ENCODE data around the gene MPG. TPM values are rescaled to one million over a fixed set of nuclear protein-coding genes. Genes with fewer than 3 reads are reported as not detected.

Gene MPG
- total RNA-seq, 1 experiment from 2014 or later: 32.6 TPM

- RAD21 ChIA-PET (ENCODE audit: low non-redundant PET in 1 of 2, low total read pairs in 2 of 2, uncharacterized antibody in 2 of 2, unreplicated experiment in 2 of 2): interaction anchor here in 1 of 2 experiments (0.8 kb wide), 1 partner anchor 30 kb away, joined by 3 read pairs; no protein-coding TSS in a partner anchor
- Histone ChIP-seq H3K9me2 (ENCODE audit: insufficient read depth) (no peaks in the 10 kb centered on the region), H3K4me2 (ENCODE audit: low read length) (no peak overlapping the region), H3K9me3 (ENCODE audit: control insufficient read depth in 1 of 2, insufficient read depth in 1 of 2, low read depth in 1 of 2, low read length in 2 of 2) (no peaks in the 10 kb centered on the region), H3K27ac (ENCODE audit: low read depth, low read length) (no peak overlapping the region), H3K27me3 (ENCODE audit: insufficient read depth, low read length) (no peaks in the 10 kb centered on the region), H3K9ac (ENCODE audit: low read length) (no peak overlapping the region), H4K20me1 (ENCODE audit: insufficient read depth) (no peaks in the 10 kb centered on the region), H3K4me1 (ENCODE audit: control insufficient read depth in 1 of 2, insufficient read depth in 2 of 2, low read length in 2 of 2) (peaks cover 8 to 18% of the 10 kb centered on the region in 2 experiments), H3K4me3 (replicated peaks in 1 of 2; ENCODE audit: low read depth in 1 of 2, low read length in 2 of 2) (no peak overlapping the region), H3K79me2 (ENCODE audit: insufficient read depth, low read length) (no peaks in the 10 kb centered on the region), H2AFZ (ENCODE audit: low read depth, low read length, poor library complexity, severe bottlenecking) (no peak overlapping the region), H3K36me3 (ENCODE audit: control insufficient read depth in 1 of 2, insufficient read depth in 2 of 2, low read length in 2 of 2) (no peaks in the 10 kb centered on the region)
- POLR2A ChIA-PET: no interaction called here
- intact Hi-C loops (cut with micrococcal nuclease): no loop called here
- CTCF ChIA-PET: interaction anchor here (1.1 to 3.2 kb wide), 9 partner anchors 11 to 295 kb away, joined by 3 to 29 read pairs (median 5); partner anchors contain the start of gene POLR3K
- no TSS peak for BruUV-seq (replicated peaks)
- no peak for ATAC-seq
- TF ChIP-seq ELF1 (IDR thresholded peaks at IDR 0.05; ENCODE audit: borderline replicate concordance, low read depth) (no peak), SIN3A (IDR thresholded peaks at IDR 0.05; ENCODE audit: low read depth) (no peak), SRF (IDR thresholded peaks at IDR 0.05; ENCODE audit: low read depth) (no peak), POLR2AphosphoS5 (IDR thresholded peaks at IDR 0.05; ENCODE audit: low read depth, low read length) (no peak), SP1 (IDR thresholded peaks at IDR 0.05; ENCODE audit: low read depth) (no peak), MAX (IDR thresholded peaks at IDR 0.05) (no peak), ZNF274 (IDR thresholded peaks at IDR 0.05; ENCODE audit: low read depth, low read length) (no peak), REST (IDR thresholded peaks at IDR 0.05; ENCODE audit: low read depth) (no peak), CBX3 (IDR thresholded peaks at IDR 0.05; ENCODE audit: low read depth) (no peak), TCF7L2 (IDR thresholded peaks at IDR 0.05; ENCODE audit: borderline replicate concordance, extremely low read depth, insufficient read depth, insufficient read length) (no peak), EZH2 (IDR thresholded peaks at IDR 0.05) (no peak)
- DNase-seq (ENCODE audit: low read depth, low spot score): no peak
Measured at GRCh38 chr16:66309-67182, 11.5 kb upstream of the MPG start.
